NT2/D1 (cell line): ENCODE measurements around the gene KAZN.

ENCODE experiments used
- YY1 ChIP-seq: IDR thresholded peaks from 2 replicates; pipeline ENCODE4 v1.6.1; 2011; ENCODE audit not compliant: insufficient read length, insufficient read depth
- ZNF274 ChIP-seq: IDR thresholded peaks from 2 replicates; pipeline ENCODE4 v1.6.1; 2011; ENCODE audit warnings: mild to moderate bottlenecking, low read depth, low read length

DNA sequence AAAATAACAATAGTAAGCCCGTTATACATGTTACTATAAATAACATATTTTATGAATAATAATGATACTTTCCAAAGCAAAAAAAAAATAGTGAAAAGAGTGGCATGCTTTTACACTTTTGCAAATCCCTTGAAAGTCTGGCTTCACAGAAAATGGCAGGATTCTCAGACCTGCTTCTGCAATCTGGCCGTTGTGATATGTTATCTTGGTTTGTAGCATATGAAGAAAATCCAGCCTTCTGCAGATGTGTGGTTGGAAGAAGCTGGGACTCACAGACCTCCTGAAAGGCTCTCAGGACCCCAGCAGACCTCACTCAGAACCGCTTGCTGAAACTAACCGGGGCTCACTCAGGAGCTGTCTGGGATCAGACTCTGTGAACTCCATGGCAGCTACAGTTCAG, 299.1 kb downstream of the KAZN start:
- TF ChIP-seq ZNF274 (no peak), YY1 (no peak)
